ENCODE measurements around the gene CES4A.

- TF ChIP-seq EZH2 (IDR thresholded peaks at IDR 0.05; ENCODE audit: low read length, missing control alignments) (no peak), CTCF (conservative IDR thresholded peaks at IDR 0.05 in 1 of 2, IDR thresholded peaks at IDR 0.05 in 1 of 2; ENCODE audit: low read depth in 1 of 2, low read length in 2 of 2) (no peak)
These were observed 37.2 kb upstream of the CES4A start for GRCh38 chr16:66950971-66951790.

All from fibroblast of lung (primary cell).